Middle frontal gyrus (tissue), 1 donor: Measurements from ENCODE around the gene OBP2B.
"Not testable (repeated sequence)": the region's sequence is repeated elsewhere in the genome, so short reads cannot be mapped to it uniquely, and the experiment has no call there.

Experiments
- DNase-seq: peaks from one replicate; pipeline ENCODE4 v3.0.0-alpha.2; 2015; ENCODE audit warnings: low spot score; ENCODE audit errors: extremely low spot score

Gene OBP2B

GRCh38 chr9:133202688-133203453 is 6.2 kb downstream of the OBP2B start:
- no peak for DNase-seq

- no peak for DNase-seq
Observed at GRCh38 chr9:133202145-133202513, 6.9 kb downstream of the OBP2B start.

GRCh38 chr9:133201424-133202144 is 7.5 kb downstream of the OBP2B start:
- DNase-seq: no peak

DNA sequence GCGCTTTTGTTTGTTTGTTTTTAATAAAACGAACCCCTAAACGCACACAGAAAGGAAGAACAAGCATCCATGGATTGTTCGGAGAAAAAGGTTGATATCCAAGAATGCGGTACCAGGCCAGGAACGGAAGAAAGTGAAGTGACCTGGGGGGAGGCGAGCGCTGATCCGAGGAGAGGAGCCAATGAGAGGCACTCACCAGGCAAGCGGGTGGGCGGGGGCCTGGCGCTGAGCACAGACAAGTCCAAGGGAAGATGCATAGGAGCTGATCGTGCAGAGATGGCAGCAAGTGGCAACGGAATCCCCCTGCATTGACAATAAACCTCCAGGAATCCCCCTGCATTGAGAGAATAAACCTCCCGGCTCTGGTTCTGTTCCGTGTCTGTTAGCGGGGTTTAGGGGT is 8.4 kb downstream of the OBP2B start:
- no peak for DNase-seq

GRCh38 chr9:133199648-133200321 is 9.3 kb downstream of the OBP2B start:
- no peak for DNase-seq

GRCh38 chr9:133195029-133195428 is 14.0 kb downstream of the OBP2B start:
- DNase-seq: no peak

DNA sequence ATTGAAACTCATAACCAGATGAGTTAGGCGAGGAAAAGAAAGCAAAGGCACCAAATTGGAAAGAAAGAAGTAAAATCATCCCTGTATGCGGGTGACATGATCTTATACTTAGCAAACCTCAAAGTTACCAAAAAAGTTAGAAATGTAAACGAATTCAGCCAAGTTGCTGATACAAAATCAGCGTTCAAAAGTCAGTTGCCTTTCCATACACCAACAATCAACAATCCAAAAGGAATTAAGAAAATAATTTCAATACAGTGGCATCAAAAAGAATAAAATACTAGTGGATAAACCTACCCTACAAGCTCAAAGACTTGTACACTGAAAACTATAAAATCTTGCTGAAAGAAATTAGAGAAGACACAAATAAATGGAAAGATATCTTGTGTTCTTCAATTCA is 14.5 kb downstream of the OBP2B start:
- no peak for DNase-seq

- DNase-seq: no peak
Observed at GRCh38 chr9:133191989-133192388, 17.1 kb downstream of the OBP2B start.

- DNase-seq: no peak
Observed at GRCh38 chr9:133189826-133190225, 19.2 kb downstream of the OBP2B start.

DNA sequence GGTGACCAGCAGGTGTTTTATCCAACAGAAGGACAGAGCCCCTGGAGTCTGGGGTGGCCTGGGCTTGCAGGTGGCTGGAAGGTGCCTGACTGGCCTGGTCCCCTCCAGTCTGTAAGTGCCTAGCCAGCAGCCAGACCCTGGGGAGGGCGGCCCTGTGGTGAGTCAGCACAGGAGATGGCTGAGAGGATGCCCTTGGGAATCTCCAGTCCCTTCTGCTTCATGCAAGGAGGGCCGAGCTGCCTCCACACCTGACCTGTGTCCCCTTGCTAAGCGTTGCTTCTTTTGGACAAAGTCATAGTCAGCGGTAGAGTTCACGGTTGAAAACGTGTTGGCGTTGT is 20.2 kb downstream of the OBP2B start:
- no peak for DNase-seq

- DNase-seq: no peak
Observed at GRCh38 chr9:133188006-133188842, 20.8 kb downstream of the OBP2B start.

DNA sequence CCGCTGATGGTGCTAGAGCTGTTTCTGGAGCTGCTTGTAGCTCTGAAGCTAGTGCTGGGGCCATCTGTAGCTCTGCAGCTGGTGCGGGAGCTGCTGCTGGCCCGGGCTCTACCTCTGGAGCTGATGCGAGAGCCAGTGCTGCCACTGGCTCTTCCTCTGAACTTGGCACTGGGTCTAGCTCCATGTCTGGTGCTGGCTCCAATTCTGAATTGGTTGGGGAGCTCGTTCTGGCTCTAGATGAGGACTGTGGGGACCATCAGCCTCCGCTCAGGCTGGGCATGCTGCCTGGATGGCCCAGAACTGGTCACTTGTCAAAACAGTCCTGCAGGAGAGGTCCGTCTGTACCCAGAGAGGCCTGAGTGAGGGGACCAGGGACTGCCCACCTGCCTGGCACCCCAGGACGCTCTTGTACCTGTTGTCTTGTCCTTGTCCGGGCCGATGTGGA is 21.5 kb downstream of the OBP2B start:
- DNase-seq: no peak

GRCh38 chr9:133186736-133187135 is 22.3 kb downstream of the OBP2B start:
- no peak for DNase-seq

DNA sequence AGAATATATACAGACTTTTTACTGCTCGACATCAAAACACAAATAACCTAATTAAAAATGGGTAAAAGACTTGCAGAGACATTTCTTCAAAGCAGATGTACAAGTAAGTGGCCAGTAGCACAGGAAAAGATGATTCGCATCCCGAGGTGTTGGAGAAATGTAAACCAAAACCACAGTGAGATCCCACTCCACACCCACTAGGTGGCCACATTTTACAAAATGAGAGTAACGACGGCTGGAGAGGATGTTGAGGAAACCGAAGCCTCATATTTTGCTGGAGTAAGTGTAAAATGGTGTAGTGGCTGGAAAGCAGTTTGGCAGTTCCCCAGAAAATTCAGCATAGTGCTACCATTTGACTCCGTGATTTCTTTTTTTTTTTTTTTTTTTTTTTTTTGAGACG is 24.1 kb downstream of the OBP2B start:
- peak; percentile 73 for DNase-seq

DNA sequence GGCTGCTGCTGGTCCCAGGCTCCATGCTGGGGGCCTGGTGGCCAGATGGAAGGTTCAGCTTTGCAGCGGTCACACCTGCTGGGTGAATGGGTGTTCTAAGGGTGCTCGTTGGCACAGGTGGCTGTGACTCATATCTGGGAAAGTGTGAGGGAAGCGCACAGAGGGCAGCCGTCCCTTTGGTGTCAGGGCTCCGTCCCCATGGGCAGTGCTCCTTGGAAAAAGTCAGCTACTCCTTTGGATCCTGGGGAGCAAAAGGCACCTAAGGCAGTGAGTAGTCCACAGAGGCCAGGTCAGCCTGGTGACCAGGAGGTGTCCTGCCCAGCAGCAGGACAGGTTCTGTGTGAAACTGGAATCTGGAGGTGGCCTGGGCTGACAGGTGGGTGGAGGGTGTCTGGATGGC is 26.9 kb downstream of the OBP2B start:
- no peak for DNase-seq

DNA sequence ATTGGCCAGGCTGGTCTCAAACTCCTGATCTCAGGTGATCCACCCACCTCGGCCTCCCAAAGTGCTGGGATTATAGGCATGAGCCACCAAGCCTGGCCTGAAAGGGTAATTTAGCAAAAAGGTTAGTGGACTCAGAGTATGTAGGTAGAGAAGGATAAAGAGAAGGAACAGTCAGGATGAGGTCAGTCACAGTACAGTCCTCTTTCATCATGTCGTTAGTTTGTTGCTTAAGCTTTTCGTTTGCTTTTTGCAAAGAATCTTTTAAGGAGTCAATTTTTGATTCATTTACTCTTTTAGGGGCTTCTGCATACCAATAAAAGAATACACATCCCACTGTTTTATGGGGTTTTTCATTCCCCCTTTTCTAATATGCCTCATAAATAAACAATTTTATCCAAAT is 27.5 kb downstream of the OBP2B start:
- DNase-seq: no peak

GRCh38 chr9:133180953-133181352 is 28.1 kb downstream of the OBP2B start:
- DNase-seq: no peak

- no peak for DNase-seq
Observed at GRCh38 chr9:133173056-133173455, 36.0 kb downstream of the OBP2B start.

- no peak for DNase-seq
Observed at GRCh38 chr9:133171161-133171961, 37.7 kb downstream of the OBP2B start.

GRCh38 chr9:133170716-133171115 is 38.3 kb downstream of the OBP2B start:
- DNase-seq: no peak

DNA sequence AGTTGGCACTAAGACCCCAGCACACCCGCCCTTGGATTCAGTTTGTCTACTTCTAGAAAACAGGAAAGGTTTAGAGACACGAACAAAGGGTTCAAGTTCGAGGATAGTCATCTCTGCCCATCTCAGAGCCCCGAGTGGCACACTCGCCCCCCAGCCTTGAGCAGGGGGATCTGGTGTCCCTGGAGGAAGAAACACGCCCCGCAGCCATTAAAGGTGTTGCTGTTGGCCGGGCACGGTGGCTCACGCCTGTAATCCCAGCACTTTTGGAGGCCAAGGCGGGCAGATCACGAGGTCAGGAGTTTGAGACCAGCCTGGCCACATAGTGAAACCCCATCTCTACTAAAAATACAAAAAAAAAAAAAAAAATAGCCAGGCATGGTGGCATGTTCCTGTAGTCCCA is 39.4 kb downstream of the OBP2B start:
- DNase-seq: not testable (repeated sequence)
